Vagina (tissue), 2 donors: Measurements from ENCODE around the gene NCKAP5L.
"Not testable (repeated sequence)": the region's sequence is repeated elsewhere in the genome, so short reads cannot be mapped to it uniquely, and the experiment has no call there.

Experiments used
- POLR2A ChIP-seq, 2 donors: fragments of 450-650 bp; IDR thresholded peaks; one replicate each; pipeline ENCODE4 v1.6.1; 2017; ENCODE audit warnings: antibody characterized with exemption in 2 of 2, mild to moderate bottlenecking in 2 of 2, moderate library complexity in 2 of 2
- TF ChIP-seq, protein P1 (sequence below), 3 experiments: fragments of 450-650 bp in 2 of 3; fragments of 200-600 bp in 1 of 3; sonication (generic) in 1 of 3; IDR thresholded peaks; one replicate each; pipeline ENCODE4 v1.5.1; 2017 to 2019; ENCODE audit warnings: antibody characterized with exemption in 3 of 3, mild to moderate bottlenecking in 2 of 3, moderate library complexity in 2 of 3

GRCh38 chr12:49773102-49773501 is 55.1 kb downstream of the NCKAP5L start:
- TF ChIP-seq, protein P1, sequence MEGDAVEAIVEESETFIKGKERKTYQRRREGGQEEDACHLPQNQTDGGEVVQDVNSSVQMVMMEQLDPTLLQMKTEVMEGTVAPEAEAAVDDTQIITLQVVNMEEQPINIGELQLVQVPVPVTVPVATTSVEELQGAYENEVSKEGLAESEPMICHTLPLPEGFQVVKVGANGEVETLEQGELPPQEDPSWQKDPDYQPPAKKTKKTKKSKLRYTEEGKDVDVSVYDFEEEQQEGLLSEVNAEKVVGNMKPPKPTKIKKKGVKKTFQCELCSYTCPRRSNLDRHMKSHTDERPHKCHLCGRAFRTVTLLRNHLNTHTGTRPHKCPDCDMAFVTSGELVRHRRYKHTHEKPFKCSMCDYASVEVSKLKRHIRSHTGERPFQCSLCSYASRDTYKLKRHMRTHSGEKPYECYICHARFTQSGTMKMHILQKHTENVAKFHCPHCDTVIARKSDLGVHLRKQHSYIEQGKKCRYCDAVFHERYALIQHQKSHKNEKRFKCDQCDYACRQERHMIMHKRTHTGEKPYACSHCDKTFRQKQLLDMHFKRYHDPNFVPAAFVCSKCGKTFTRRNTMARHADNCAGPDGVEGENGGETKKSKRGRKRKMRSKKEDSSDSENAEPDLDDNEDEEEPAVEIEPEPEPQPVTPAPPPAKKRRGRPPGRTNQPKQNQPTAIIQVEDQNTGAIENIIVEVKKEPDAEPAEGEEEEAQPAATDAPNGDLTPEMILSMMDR (IDR thresholded peaks at IDR 0.05): not testable (repeated sequence)
- not testable (repeated sequence) for TF ChIP-seq POLR2A (IDR thresholded peaks at IDR 0.05)
